ENCODE data around the gene C14orf119. TPM values are rescaled to one million over a fixed set of nuclear protein-coding genes. Genes with fewer than 3 reads are reported as not detected.

Gene C14orf119
- total RNA-seq, 4 donors from 2014 or later: 21.3 to 37.1 (median 28.9) TPM

GRCh38 chr14:23051141-23052057, 43.9 kb upstream of the C14orf119 start:
- 87 to 93% methylated on average over 5 of the region's 5 CpGs for WGBS, 2 donors
- no peak for DNase-seq
- H3K4me1 ChIP-seq: peaks cover 0 to 5% of the 10 kb centered on the region in 2 donors
- intact Hi-C loops (cut with DNase I): no loop called here
- H3K9me3 ChIP-seq: no peaks in the 10 kb centered on the region
- no peaks in the 10 kb centered on the region for H3K27me3 ChIP-seq
- H3K36me3 ChIP-seq: no peaks in the 10 kb centered on the region
- H3K27ac ChIP-seq: no peak overlapping the region
- no peak overlapping the region for H3K4me3 ChIP-seq (replicated peaks in 1 of 3)
- TF ChIP-seq POLR2A (IDR thresholded peaks at IDR 0.05): no peak
- TF ChIP-seq CTCF (IDR thresholded peaks at IDR 0.05): no peak

DNA sequence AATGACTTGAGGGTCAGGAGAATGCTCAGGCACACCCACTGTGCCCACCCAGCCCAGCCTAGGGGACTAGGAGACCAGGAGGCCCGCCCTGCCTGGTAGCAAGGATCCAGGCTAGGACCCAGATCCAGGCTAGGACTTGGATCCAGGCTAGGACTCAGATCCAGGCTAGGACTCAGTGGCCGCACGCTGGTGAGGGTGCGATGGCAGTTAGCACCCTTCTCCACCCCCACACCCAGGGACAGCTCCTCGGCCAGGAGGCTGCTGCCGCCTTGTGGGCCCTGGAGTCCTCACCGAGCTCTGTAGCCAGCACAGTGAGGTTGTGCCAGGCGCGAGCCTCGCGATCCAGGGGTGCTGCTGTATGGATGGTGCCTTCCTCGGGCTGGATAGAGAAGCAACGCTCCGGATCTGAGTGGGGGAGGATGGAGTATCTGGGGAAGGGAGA, 43.1 kb upstream of the C14orf119 start:
- intact Hi-C loops (cut with DNase I): no loop called here
- Histone ChIP-seq H3K27me3 (no peaks in the 10 kb centered on the region), H3K9me3 (no peaks in the 10 kb centered on the region), H3K36me3 (no peaks in the 10 kb centered on the region), H3K27ac (no peak overlapping the region), H3K4me3 (replicated peaks in 1 of 3) (no peak overlapping the region), H3K4me1 (peaks cover 0 to 12% of the 10 kb centered on the region in 2 donors)
- 70% methylated on average over 10 to 13 of the region's 14 CpGs for WGBS, 2 donors
- DNase-seq: no peak
- TF ChIP-seq POLR2A (IDR thresholded peaks at IDR 0.05) (no peak), CTCF (IDR thresholded peaks at IDR 0.05) (no peak)

- intact Hi-C loops (cut with DNase I): no loop called here
- peaks cover 0 to 12% of the 10 kb centered on the region in 2 donors for H3K4me1 ChIP-seq
- no peaks in the 10 kb centered on the region for H3K9me3 ChIP-seq
- DNase-seq: no peak
- no peaks in the 10 kb centered on the region for H3K27me3 ChIP-seq
- no peaks in the 10 kb centered on the region for H3K36me3 ChIP-seq
- WGBS, 2 donors: 73 to 92% methylated on average over 3 of the region's 3 CpGs
- TF ChIP-seq CTCF (IDR thresholded peaks at IDR 0.05) (no peak), POLR2A (IDR thresholded peaks at IDR 0.05) (no peak)
- H3K27ac ChIP-seq: no peak overlapping the region
- H3K4me3 ChIP-seq (replicated peaks in 1 of 3): no peak overlapping the region
Measured at GRCh38 chr14:23052671-23053070, 42.6 kb upstream of the C14orf119 start.

DNA sequence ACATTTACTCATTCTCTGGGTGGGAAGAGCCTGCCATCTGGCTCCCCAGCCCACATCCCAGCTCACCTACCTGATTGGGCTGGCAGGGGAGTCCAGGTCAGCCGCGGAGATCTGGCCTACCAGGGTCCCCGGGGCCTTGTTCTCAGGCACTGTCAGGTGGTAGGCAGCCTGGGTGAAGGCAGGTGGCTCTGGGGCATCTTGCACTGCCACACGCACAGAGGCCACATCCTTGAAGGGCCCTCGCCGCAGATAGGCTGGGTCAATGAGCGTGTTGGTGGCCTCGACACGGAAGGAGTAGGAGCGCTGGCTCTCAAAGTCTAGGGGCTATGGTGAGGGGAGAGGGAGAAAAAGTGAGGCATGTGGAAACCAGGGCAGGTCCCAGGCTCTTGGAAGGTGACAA, 41.9 kb upstream of the C14orf119 start:
- Histone ChIP-seq H3K9me3 (no peaks in the 10 kb centered on the region), H3K27ac (no peak overlapping the region), H3K4me1 (peaks cover 0 to 15% of the 10 kb centered on the region in 2 donors), H3K4me3 (replicated peaks in 1 of 3) (no peak overlapping the region), H3K36me3 (no peaks in the 10 kb centered on the region), H3K27me3 (no peaks in the 10 kb centered on the region)
- no peak for TF ChIP-seq CTCF (IDR thresholded peaks at IDR 0.05)
- 99 to 100% methylated on average over 7 to 9 of the region's 10 CpGs for WGBS, 2 donors
- no peak for DNase-seq
- intact Hi-C loops (cut with DNase I): no loop called here

Data from thyroid gland (tissue), 4 donors.